Endothelial cell of umbilical vein (primary cell): ENCODE measurements around the gene TGFBR2.

Experiments
- EZH2 ChIP-seq: IDR thresholded peaks from 2 replicates; pipeline ENCODE4 v1.6.1; 2012; ENCODE audit warnings: borderline replicate concordance, low read depth, mild to moderate bottlenecking, moderate library complexity, low read length, inconsistent platforms; ENCODE audit not compliant: severe bottlenecking
- FOS ChIP-seq: IDR thresholded peaks from 2 replicates; pipeline ENCODE4 v1.6.1; 2011; ENCODE audit warnings: mild to moderate bottlenecking, low read length, moderate library complexity, borderline replicate concordance; ENCODE audit not compliant: insufficient read depth
- JUN ChIP-seq: IDR thresholded peaks from 2 replicates; pipeline ENCODE4 v1.6.1; 2011; ENCODE audit warnings: borderline replicate concordance, low read depth; ENCODE audit not compliant: insufficient read length, insufficient read depth
- MAX ChIP-seq: IDR thresholded peaks from 2 replicates; pipeline ENCODE4 v1.6.1; 2011; ENCODE audit not compliant: insufficient read depth, insufficient read length
- MYC ChIP-seq: IDR thresholded peaks from one replicate; pipeline ENCODE4 v1.6.1; 2011; ENCODE audit warnings: mild to moderate bottlenecking, low read depth, low read length
- POLR2A ChIP-seq: IDR thresholded peaks from 2 replicates; pipeline ENCODE4 v1.6.1; 2012; ENCODE audit warnings: low read depth, mild to moderate bottlenecking, control low read depth, low read length
- POLR2AphosphoS5 ChIP-seq: IDR thresholded peaks from 2 replicates; pipeline ENCODE4 v1.6.1; 2012; ENCODE audit warnings: low read depth, mild to moderate bottlenecking, control low read depth, low read length, moderate library complexity; ENCODE audit not compliant: insufficient read depth
- TF ChIP-seq, protein P1 (sequence below), 2 donors: IDR thresholded peaks; 1 replicate in 1 of 2; 2 replicates in 1 of 2; pipeline ENCODE4 v1.5.1; 2011; ENCODE audit warnings: low read length in 2 of 2, mild to moderate bottlenecking in 2 of 2, moderate library complexity in 2 of 2, control low read depth in 1 of 2, inconsistent platforms in 1 of 2, low read depth in 1 of 2; ENCODE audit not compliant: insufficient read depth in 1 of 2; ENCODE audit errors: extremely low read depth in 1 of 2

GRCh38 chr3:30637310-30638219, 31.2 kb downstream of the TGFBR2 start:
- TF ChIP-seq POLR2A (peak; percentile 22), EZH2 (no peak), MAX (no peak), MYC (no peak), FOS (no peak), POLR2AphosphoS5 (peak; percentile 26), JUN (no peak)
- TF ChIP-seq, protein P1, sequence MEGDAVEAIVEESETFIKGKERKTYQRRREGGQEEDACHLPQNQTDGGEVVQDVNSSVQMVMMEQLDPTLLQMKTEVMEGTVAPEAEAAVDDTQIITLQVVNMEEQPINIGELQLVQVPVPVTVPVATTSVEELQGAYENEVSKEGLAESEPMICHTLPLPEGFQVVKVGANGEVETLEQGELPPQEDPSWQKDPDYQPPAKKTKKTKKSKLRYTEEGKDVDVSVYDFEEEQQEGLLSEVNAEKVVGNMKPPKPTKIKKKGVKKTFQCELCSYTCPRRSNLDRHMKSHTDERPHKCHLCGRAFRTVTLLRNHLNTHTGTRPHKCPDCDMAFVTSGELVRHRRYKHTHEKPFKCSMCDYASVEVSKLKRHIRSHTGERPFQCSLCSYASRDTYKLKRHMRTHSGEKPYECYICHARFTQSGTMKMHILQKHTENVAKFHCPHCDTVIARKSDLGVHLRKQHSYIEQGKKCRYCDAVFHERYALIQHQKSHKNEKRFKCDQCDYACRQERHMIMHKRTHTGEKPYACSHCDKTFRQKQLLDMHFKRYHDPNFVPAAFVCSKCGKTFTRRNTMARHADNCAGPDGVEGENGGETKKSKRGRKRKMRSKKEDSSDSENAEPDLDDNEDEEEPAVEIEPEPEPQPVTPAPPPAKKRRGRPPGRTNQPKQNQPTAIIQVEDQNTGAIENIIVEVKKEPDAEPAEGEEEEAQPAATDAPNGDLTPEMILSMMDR (IDR thresholded peaks at IDR 0.05; ENCODE audit: extremely low read depth in 1 of 2, insufficient read depth in 1 of 2, low read depth in 1 of 2, low read length in 2 of 2) = no peak
